ENCODE measurements around the gene PARVB.

PARVB gene

DNA sequence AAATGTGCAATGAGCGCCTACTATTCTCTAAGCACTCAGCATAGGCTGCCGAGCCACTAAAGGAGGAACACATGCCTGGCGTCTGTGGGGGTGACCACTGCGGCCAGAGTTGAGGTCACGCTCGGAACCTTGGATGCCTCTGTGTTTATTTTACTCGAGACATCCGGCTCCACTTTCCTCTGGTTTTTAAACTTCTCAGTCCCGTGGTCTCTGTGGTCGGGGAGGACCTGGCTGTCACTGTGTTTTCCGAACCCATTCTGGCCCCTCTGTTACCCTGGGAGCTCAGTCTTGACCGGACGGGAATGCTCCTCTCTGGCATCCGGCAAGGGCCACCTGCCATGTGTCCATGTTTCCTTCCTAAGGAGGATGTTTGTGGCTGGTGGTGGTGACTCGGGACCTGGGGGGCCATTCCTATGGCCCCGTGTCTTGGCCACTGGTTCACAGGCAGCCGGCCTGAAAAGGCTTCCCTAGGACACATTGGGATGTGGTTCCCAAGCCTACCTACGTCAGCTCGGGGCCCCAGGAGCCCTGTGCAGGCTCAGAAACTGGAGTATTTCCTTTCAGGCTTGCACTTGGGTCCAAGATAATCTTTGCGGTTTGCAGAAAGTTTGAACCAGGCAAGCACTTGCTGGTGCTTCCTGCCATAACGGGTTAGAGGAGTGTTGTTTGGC is 109.9 kb downstream of the PARVB start:
- no peak for DNase-seq (ENCODE audit: low read depth in 3 of 3)

DNA sequence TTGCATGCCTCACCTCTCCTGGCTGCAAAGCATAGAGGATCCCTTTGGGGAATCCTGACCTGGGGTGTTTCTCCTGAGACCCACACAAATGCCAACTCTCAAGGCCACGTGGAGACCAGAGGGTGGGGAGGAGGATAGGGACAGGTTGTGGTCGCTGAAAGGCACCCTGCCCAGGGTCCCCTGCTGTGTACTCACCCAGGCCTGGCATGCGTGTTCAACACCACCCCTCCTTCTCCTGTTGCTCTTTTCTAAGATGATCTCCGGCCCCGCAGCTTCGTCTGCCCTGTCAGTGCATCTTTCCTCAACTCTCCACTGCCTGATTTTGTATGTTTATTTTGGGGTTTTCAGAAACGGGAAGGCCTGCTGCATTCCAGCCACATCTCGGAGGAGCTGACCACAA is 112.0 kb downstream of the PARVB start:
- DNase-seq (ENCODE audit: low read depth in 3 of 3) = no peak

DNA sequence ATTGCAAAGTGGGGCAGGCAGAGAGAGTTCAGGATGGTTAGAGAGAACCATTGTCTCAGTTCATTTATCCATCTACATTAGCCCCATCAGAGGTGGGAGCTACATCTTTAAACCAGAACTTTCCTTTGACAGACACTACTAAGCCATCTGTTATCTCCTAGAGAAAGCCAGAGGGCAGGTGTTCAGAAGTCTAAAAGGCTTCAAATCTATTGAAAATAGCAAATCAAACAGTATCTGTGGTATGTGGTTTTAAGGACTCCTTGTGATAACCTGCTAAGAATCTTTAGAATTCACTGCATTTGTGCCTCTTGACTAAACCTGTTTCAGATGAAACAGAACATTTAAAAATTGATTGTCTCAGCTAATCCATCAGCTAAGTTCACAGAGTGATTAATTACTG is 112.7 kb downstream of the PARVB start:
- DNase-seq (ENCODE audit: low read depth in 3 of 3) = no peak

DNA sequence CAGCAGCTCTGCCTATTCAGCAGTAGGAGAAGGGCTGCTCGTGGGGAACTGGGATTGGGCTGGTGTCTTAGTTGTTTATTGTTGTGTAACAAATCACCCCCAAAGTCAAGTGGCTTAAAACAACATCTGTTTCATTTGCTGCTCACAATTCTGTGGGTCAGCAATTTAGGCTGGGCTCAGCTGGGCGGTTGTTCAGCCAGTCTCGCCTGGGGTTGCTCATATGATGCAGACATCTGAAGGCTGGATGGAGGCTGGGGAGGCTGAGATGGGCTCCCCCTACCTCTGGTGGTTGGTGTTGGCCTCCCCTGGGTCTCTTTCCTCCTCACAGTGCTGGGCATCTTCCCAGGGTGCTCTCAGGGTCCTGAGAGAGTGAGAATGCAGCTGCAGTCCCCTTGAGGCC is 113.3 kb downstream of the PARVB start:
- DNase-seq (ENCODE audit: low read depth in 3 of 3) = no peak

DNA sequence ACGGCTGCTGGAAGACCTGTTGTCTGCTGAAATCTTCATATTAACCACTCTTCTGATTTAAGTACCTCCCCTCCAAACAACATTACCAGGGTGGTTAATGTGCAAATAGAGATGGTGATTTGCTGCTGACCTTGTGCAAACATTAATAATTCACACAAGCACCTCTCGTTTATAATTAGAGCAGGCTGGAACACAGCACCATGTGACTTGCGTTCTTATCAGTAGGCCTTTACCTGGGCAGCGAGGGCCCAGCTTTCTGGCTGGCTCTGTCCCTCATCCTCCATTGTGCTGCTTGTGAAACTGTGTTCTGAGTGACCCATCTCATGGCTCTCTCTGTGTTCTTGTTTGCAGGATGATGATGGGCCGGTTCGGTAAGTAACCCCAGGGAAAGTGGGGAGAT is 115.7 kb downstream of the PARVB start:
- no peak for DNase-seq (ENCODE audit: low read depth in 3 of 3)

DNA sequence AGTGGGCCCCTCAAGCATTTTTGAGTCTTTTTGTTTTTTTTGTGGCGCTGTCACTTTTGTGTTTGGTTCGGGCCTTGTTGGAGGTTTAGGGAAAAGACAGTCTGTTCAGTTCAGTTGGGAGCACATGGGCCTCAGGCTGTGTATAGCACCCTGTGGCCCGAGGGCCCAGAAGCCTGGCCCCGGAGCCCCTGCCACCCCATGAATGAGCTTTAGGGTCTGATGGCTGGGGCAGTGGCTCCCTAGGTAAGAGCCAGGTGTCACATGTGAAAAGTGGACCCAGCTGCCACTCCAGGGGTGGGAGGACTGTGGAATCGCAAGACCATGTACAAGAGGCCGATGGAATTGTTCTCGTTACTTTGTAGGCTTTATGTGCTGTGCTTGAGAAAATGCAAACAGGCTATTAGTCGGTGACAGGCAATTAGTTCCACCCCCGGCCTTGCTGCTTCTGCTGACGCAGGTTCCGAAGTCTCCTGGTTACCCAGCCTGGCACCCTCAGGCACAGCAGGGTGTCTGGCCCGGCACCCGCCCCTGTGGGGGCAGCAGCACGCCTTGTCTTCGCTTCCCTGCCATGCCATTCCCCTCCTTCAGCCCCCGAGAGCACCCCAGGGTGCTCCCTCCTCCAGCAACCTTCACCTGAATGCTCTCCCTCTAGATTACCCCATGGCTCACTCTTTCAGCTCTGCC is 118.5 kb downstream of the PARVB start:
- no peak for DNase-seq (ENCODE audit: low read depth in 3 of 3)

DNA sequence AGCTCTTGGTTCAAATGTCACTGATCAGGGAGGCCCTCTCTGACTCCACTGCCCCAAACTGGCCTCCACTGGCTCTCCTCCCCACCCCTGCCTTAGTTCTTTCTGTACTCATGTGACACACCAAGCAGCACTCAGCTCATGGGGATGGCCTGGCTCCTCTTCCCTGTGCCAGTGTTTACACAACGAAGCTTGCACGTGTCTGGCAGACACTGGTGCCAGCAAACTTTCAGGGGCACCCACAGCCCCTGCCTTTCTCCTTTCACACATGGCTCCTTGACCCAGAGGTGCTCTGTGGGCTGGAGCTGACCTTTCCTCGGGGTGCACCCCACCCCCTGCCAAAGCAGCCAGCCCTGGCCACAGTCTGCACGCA is 119.0 kb downstream of the PARVB start:
- DNase-seq (ENCODE audit: low read depth in 3 of 3) = no peak

DNA sequence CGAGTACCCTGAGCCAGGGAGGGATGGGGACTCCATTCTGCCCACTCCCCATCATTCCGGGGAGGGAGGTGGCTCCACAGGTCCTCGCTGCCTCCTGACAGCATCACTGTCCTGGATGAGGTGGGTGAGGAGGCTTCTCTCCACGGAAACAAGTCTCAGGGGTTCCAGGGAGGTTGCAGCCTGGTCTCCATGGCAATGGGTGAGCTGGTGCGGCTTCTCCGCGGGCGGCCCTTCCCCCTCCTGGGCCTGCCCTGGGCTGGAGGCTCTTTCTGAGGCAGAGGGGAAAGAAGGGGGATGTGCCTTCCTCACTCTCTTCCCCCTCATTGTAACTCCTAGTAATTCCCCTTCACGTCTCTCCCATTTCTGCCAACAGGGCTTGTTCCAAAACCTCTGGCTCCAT is 119.5 kb downstream of the PARVB start:
- DNase-seq (ENCODE audit: low read depth in 3 of 3) = no peak

DNA sequence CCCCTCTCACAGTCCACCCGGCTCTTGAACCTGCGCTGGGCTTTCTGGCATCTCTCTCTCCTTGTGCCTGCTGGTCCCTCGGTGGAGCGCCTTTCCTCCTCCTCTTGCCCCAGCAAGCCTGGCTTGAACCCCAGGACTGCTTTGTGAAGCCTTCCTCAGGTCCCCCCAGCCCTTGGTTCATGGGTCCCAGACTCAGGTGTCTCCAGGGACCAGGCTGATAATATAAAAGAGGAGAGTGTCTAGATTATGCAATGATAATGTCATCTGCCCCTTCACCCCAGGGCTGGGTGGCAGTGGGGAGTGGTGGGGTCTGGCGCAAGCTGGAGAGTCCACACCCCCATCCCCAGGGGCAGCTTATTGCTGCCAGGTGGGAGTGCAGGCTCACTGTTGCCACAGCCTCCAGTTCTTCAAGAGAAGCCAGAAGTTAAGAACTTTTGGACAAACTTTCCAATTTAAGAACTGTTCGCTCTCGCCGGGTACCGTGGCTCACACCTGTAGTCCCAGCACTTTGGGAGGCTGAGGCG is 120.0 kb downstream of the PARVB start:
- DNase-seq (ENCODE audit: low read depth in 3 of 3) = no peak

DNA sequence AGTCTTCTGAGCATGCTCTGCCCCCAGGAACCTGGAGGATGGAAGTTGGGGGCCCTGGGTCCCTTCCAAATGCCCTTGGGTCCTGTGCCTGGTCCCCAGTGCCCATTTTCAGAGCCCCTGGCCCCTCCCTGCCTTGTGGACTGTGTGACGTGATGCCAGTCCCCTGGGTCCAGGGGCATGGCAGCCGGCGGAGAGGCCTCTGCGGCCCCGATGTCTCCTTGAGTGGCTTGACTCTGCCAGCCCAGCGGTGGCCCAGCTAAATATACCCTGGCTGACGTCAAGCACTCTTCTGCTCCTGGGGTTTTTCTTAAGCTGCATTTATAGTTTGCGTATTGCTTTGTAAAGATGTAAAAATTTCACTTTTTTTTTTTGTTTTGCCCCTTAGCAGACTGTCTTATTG is 121.4 kb downstream of the PARVB start:
- no peak for DNase-seq (ENCODE audit: low read depth in 3 of 3)

DNA sequence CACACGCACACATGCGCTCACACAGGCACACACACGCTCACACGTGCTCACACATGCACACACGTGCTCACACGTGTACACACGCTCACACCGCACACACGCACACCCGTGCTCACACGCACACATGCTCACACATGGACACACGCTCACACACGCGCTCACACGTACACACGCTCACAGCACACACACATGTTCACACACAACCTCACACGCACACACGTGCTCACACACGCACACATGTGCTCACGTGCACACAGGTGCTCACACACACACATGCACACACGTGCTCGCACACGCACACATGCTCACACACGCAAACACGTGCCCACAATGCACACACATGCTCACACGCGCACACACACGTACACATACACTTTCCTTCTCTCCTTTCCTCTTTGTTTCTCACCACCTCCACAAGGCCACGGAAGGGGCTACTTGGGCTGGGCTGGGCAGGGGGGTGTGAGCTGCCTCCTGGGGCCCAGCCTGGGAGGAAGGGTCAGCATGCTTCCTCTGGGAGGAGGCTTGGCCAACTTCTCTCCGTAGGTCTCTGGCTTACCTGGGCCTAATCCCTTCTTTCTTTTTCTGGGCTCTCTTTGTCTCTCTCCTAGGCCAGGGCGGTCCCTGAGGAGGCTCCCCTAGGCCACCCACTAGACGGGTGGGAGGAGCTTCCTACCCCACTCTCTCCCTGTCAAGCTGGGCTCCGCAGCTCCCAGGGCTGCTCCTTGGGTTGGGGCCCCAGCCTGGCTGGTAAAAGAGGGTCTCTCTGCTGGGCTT is 122.2 kb downstream of the PARVB start:
- DNase-seq (ENCODE audit: low read depth in 3 of 3) = no peak

DNA sequence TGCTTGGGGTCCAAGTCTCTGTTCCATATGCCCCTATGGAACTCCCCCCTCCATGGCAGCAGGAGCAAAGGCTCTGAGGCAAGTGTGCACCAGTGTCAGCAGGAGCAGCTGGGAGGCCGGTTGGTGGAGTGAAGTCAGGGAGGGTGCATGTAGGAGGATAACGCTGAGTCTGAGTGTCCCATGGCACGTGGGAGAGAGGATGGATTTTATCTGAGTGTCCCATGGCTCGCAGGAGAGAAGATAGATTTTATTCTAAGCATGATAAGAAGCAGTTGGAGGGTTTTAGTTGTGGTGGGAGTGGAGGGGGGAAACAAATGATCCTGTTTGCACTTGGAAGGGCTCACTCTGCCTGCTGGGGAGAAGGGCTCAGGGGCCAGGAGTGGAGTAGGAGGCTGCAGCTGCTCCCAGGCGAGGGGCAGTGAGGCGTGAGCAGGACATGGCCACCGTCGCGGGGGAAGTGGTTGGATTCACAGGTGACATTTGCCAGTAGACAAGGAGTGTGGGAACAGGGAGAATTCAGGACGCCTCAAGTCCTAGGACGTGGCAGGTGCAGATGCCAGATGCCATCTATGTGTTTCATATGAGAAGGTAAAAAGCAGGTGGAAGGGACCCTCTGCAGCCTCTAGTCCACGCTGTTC is 123.0 kb downstream of the PARVB start:
- DNase-seq (ENCODE audit: low read depth in 3 of 3) = no peak

DNA sequence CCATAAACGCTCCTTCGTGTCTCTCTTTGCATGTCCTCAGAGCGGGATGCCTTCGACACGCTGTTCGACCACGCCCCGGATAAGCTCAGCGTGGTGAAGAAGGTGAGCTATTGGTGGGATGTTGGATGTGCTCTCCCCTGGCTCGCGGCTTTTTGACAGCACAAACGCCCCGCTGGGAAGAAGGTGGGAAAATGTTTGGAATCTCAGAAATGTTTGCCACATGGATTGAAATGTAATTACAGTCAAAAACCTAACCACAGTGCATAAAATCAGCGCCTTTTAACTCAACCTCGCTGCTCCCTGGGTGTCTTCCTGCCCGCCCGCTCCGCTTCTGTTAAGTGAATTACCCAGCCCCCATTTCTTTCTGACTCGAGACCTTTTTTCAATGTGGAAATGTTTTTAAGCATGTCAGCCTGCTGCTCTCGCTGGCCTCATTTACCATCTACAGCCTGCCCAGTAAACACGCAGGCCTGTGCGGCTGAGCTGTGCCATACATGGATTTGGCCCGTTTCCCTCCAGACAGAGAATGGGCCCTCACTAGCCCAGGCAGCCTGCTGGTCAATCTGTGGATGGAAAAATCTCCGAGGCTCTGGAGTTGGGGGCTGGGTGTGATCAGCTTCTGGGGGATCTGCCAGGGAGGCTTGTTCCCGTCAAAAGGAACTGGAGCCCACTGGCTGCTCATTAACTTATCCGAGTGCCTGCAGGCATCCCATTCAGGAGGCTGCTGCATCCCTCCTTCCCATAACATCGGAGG is 123.9 kb downstream of the PARVB start:
- DNase-seq (ENCODE audit: low read depth in 3 of 3) = no peak

DNA sequence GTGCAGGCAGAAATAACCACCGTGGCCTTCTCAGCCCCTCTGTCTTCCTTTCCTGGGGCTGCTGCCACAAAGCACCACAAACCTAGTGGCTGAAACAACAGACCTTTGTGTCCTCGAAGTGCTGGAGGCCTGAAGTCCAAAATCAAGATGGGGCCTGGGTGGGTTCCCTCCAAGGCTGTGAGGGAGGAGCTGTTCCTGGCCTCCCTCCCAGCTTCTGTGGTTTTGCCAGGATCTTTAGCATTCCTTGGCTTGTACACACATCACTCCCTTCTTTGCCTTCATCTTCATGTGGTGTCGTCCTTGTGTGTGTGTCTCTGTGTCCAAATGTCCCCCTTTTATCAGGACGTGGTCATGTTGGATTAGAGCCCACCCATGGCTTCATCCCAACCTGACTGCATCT is 127.6 kb downstream of the PARVB start:
- no peak for DNase-seq (ENCODE audit: low read depth in 3 of 3)

DNA sequence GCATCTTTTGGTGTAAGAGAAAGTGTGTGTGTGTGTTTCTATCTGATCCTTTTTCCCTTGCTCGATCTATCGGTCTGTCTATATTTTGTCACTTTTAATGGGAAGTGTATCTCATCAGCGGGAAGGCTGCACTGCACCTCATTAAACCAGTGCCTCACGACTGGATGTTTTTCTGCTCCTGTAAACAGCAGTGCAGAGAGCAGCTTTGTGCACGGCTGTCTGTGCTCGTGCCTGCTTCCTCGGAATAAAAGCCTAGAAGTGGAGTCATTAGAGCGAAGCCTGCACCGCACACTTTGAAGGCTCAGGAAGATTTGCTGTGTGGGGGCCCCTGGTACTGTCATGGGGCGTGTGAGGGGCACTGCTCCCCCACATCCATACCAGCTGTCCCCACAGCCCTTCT is 129.6 kb downstream of the PARVB start:
- DNase-seq (ENCODE audit: low read depth in 3 of 3) = no peak

DNA sequence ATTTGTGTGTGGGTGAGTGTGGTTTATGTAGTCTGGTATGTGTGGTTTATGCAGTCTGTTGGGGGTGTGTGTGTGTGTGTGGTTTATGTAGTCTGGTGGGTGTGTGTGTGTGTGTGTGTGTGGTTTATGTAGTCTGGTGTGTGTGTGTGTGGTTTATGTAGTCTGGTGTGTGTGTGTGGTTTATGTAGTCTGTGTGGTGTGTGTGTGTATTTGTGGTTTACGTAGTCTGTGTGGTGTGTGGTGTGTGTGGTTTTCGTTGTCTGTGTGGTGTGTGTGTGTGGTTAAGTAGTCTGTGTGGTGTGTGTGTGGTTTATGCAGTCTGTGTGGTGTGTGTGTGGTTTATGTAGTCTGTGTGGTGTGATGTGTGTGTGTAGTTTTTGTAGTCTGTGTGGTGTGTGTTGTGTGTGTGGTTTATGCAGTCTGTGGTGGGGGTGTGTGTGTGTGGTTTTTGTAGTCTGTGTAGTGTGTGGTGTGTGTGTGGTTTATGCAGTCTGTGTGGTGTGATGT is 130.4 kb downstream of the PARVB start:
- no peak for DNase-seq (ENCODE audit: low read depth in 3 of 3)

DNA sequence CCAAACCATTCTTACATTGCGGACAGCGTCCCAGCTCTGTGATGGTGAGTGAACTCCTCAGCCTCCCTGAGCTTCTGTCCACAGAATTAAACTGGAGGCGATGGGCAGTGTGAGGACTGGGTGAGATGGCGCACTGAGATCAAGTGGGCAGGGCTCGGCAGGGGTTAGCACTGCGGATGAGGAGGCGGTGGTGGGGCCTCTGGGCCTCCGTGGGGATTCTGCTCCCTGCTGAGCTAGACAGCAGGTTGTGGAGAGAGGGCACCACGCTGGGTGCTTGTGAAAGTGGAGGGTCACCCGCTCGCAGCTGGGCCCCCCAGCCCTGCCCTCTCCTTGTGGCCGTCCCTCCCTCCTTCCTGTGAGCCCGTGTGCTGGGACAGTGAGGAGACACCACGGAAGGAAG is 131.0 kb downstream of the PARVB start:
- no peak for DNase-seq (ENCODE audit: low read depth in 3 of 3)

DNA sequence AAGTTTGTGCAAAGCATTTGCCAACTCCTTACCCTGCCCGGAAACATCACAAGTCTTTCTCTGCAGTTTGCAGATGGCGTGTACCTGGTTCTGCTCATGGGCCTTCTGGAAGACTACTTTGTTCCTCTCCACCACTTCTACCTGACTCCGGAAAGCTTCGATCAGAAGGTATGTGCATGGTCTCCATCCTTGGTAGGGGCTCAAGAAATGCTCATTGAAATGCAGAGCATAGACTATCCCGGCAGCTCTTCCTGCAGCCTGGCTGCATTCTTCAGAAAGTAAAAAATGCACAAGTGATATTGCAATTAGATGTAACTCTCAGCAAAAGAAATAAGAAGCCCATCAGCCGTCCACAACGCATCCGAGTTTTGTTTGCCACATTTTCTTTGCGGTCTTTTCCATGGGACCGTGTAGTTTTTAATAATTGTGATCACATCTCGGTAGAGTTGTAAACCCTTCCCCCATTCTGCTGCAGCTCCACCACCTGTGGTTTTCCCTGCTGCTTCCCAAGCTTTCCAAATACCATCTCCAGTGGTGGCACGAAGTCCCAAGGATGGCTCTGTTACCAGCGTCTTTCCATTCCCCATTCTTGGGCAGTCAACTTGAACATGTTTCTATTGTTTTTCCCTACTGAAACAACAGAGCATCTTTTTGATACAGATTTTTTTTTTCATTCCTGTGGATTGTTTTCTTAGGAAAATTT is 134.0 kb downstream of the PARVB start:
- DNase-seq (ENCODE audit: low read depth in 3 of 3) = no peak

DNA sequence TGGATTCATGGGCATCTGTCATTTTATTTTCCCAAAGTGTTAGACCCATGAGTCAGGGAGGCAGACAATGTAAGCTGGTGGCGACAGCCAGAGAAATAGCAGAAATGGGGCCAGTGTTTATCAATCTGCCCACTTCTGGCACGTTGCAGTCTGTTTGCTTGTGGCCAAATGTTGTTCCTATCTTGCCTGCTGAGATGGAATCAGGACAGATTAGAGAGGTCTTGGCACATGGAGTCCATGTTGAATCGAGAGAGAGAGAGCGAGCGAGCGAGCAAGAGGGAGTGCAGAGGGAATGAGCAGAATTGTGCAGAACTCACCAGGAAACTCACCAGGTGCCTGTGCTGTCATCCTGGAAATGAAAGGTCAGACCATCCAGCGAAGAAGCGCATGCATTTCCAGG is 134.7 kb downstream of the PARVB start:
- DNase-seq (ENCODE audit: low read depth in 3 of 3) = no peak

DNA sequence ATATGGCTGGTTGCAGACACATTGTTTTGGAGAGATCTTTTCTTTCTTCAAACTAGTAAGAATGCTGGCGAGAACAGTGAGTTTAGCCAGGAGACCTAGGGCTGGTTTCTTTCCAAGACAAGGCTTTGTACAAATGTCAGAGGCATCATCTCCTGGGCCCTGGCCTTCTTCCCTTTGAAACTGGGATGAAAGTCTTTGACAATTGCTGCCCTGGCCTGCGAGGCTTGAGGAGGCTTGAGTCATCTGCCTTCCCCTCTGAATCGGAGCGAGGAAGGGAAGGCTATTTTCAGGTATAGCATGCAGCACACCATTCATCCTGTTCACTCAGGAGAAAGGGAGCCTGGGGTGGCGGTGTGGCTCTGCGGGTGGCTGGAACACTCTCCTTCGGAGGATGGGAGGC is 135.1 kb downstream of the PARVB start:
- no peak for DNase-seq (ENCODE audit: low read depth in 3 of 3)

DNA sequence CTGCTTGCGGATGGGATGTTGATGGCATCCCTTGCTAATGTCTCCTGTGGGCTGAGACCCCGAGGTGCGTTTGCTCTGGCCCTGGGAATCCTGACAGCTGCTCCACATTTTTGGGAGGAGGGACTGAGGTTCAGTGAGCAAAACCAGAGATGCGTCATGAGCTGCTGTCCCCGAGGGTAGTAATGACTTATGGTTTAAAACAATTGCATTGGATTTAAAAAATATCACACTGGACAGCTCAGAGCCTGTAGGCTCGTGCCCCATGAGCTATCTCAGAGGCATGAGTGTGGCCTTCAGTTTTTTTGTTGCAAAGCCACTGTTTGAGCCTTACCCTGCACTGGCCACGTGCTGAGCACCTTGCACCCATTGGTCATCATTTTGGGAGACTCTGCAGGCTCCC is 135.7 kb downstream of the PARVB start:
- DNase-seq (ENCODE audit: low read depth in 3 of 3) = no peak

Measured in stimulated activated CD4-positive, alpha-beta T cell treated with anti-CD3 and anti-CD28 coated beads, TNF-alpha, amount 100 ng/mL, for 24 hours (primary cell).